D721Med (cell line): ENCODE measurements around the gene ABCA12.

Source experiments
- DNase-seq: peaks from one replicate; pipeline ENCODE4 v3.0.0; 2011; ENCODE audit warnings: low spot score; ENCODE audit not compliant: insufficient read length
- FAIRE-seq: peaks from 2 replicates; lab custom pipeline; 2011; peaks lifted over from hg19 to GRCh38; lab: Jason Lieb, UNC
- TF ChIP-seq, protein P1 (sequence below): IDR thresholded peaks from 2 replicates; pipeline ENCODE4 v1.5.1; 2012; ENCODE audit warnings: mild to moderate bottlenecking, control low read depth; ENCODE audit not compliant: insufficient read depth; ENCODE audit errors: missing control alignments

The ABCA12 gene

DNA sequence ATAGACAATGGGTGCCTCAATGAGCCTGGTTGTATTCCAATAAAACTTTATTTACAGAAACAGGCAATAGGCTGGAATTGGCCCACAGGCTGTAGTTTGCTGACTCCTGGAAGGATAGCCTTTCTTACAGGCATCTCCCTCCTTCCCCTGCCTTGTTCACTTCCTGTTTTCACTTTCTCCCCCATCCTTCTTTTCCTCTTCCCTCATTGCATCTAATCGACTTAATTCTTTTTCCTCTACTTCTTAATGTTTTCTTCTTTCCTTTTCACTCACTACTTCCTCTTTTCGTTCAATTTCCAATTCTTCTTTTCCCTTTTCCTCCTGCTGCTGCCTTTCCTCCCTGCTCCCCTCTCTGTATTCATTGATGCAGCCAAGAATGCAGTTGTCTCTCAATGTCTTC is 70.0 kb downstream of the ABCA12 start:
- FAIRE-seq (no peak), DNase-seq (no peak)
- TF ChIP-seq, protein P1, sequence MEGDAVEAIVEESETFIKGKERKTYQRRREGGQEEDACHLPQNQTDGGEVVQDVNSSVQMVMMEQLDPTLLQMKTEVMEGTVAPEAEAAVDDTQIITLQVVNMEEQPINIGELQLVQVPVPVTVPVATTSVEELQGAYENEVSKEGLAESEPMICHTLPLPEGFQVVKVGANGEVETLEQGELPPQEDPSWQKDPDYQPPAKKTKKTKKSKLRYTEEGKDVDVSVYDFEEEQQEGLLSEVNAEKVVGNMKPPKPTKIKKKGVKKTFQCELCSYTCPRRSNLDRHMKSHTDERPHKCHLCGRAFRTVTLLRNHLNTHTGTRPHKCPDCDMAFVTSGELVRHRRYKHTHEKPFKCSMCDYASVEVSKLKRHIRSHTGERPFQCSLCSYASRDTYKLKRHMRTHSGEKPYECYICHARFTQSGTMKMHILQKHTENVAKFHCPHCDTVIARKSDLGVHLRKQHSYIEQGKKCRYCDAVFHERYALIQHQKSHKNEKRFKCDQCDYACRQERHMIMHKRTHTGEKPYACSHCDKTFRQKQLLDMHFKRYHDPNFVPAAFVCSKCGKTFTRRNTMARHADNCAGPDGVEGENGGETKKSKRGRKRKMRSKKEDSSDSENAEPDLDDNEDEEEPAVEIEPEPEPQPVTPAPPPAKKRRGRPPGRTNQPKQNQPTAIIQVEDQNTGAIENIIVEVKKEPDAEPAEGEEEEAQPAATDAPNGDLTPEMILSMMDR, result no peak

DNA sequence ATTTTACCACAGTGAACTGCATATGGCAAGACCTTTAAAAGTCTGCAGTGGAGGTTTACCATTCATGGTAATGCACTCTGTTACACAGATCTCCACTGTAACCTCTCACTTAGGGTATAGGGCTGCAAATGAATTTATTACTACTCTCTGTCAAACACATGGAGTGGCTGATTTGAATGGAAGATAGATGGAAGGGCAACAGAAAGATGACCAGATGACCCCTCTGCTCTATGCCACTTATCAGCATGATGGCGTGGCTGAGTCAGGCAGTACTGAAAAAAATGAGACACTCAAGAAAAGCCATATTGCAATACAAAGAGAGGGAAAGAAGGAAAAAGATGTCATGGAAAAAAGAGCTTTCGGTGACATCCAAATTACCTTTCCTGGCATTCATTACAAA is 72.3 kb downstream of the ABCA12 start:
- DNase-seq, result no peak
- FAIRE-seq, result no peak
- TF ChIP-seq, protein P1, result no peak

DNA sequence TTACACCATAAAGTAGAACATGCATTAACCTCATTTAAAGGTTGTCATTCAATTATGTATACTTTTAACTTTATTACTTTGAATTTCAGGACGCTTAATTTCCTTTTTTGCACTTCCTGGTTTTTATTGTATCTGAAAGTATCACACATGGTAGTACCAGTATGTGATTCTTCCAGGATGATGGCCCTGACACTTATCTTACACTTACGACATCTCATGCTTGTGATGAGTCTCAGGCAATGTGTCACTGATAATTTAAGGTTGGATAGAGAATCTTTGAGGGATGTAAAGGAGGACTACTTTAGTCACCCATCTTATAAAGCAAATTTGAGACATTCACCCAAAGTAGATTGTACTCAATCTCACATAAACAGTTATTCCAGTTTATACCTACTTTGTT is 74.9 kb downstream of the ABCA12 start:
- TF ChIP-seq, protein P1, result no peak
- DNase-seq (no peak), FAIRE-seq (no peak)

DNA sequence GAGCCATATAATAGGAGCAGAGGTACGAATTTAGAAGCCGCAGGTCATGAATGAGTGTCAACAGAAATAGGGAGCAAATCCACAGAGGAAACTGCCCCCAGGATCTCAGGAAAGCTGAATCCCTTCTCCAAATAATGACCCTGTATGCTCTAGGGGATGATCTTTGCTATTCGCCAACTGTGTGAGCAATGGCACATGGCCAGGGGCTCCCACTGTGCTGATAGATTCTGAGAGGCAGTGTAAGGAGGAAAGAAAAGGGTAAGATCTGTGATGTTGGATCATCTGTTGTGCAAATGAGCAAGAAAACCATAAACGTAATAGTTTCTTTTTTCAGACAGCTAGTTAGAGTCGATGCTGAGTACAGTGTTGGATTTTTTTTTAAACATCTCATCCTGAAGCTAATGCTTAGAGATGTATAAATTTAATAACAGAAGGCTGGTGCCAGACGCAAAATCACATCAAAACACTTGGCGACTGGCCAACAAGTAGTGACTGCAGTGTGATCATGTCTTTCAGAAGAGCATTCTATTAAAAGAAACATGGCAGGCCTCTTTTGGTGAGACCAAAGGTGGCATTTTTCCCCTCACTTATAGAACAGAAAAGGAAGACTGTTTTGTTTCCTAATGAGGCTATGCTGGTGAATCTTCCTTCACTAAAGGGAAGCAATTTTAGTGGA is 77.4 kb downstream of the ABCA12 start:
- TF ChIP-seq, protein P1, result no peak
- FAIRE-seq, result no peak
- no peak for DNase-seq

DNA sequence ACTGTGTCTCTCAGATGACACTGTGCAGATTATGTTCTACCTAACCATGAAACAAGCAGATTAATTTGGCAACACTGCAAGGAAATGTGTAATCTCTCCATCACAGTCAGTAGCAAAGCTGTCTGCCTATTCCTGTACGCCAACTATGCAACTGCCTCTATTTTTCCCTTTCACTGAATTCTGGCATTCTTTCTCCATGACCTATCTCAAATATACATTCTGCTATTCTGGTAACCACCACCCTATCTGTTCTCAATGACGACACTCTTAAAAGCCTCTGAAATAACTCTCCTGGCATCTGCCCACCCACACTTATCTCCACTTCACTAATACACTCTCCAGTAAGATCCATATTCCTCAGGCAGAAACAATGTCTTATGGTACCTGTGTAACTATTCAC is 78.7 kb downstream of the ABCA12 start:
- DNase-seq (no peak), FAIRE-seq (no peak)
- TF ChIP-seq, protein P1, result no peak

DNA sequence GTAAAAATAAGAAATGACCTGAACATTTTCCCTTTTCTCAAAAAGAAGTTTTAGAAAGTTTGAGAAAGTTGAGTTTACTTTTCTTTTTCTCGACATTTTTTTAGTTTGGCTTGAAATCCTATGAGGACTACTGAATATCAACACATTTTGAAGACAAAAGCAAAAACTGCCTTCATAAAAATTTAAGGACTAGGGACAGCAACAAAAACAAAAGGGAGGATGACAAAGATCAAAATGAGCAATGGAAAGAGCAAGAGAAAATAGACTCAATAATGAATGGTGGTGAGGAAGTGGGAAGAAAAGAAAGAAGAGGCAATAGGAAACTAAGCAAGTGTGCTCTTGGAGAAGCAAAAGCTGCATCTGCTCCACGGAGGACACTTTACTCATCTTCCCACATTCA is 82.5 kb downstream of the ABCA12 start:
- DNase-seq, result no peak
- no peak for FAIRE-seq
- TF ChIP-seq, protein P1, result no peak

DNA sequence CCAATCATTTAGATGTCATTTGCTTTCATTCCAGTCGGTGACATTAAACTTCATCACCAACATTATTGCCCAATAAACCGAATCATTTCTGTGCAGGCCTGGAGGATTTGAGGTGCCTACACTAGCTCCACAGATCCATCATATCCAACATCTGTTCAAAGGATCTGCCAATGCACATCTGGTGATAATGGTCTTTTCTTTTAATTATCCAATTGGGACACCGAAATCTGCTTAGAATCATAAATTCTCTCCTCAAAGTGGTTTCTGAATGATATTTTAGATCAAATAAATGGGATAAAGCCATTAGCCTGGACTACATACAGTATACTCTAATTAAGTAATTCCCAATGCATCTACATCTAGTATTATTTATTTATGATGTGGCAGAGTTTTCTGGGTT is 85.6 kb downstream of the ABCA12 start:
- TF ChIP-seq, protein P1, result no peak
- no peak for FAIRE-seq
- DNase-seq, result no peak
